Globus pallidus (tissue), 1 donor: ENCODE data around the gene CRYGA.

ENCODE experiments used
- DNase-seq: peaks from one replicate; pipeline ENCODE4 v3.0.0-alpha.2; 2015; ENCODE audit warnings: low spot score

Gene CRYGA

DNA sequence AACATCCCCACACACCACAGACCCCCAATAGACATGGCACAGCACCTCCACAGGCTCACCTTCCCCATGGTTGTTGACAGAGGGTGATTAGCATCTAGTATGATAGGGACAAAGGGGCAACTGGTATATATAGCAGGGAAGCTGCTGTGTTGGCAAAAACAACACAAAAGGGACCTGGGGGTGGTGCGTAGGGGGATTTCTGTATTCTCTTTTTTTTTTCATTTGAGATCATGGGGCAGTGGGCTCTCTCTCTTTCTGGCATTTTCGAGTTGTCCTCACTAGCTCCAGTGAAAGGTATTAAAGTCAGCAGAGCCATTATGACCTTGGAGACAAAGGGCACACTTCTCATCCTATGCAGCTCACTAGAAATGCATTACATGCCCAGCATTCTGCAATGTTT, at the start of gene CRYGA:
CRYGA (minus strand) TSS at position 101 of the 400 bp plus-strand sequence; CDS start at position 68, 33 bp downstream.
- no peak for DNase-seq

DNA sequence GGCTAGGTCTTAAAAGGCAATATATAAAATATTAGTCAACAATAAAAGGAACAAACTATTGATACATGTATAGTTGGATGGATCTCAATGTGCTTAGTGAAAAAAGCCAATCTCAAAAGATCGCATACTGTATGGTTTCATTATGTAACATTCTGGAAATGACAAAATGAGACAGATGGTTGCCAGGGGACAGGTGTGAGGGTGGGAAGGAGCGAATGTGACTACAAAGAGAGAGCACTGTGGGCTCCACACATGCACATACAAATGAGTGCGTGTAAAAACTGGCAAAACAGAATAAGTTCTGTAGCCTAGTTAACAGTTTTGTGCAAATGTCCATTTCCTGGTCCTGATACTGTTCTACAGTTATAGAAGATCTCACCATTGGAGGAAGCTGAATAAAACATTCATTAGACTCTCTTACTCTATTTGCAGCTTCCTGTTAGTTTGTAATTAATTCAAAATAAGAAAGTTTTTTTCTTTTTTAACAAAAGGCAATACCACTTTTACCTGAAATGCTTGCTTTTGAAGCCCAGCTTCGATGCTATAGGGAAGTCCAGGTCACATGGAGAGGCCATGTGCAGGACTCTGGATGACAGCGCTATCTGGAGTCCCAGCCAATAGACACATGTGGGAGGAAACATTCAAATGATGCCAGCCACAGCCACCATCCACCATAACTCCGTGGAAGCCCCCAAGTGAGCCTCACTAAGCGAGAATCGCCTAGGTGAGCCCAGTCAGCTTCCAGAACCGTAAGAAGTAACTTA, 47.5 kb upstream of the CRYGA start:
- DNase-seq: no peak

- no peak for DNase-seq
Measured at GRCh38 chr2:208208335-208209085, 45.1 kb upstream of the CRYGA start.

GRCh38 chr2:208207769-208208168, 44.4 kb upstream of the CRYGA start:
- DNase-seq: no peak

GRCh38 chr2:208204166-208204565, 40.8 kb upstream of the CRYGA start:
- DNase-seq: no peak

DNA sequence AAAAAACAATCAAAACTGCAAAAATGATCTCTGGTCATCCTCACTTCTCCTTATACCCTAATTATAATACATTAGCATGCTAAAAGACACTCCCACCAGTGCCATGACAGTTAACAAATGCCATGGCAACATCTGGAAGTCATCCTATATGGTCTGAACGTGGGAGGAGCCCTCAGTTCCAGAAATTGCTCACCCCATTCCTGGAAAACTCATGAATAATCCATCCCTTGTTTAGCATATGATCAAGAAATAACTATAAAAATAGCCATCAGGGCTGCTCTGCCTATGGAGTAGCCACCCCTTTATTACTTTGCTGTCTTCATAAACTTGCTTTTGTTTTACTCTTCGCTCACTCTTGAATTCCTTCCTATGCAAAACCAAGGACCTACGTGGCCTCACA, 32.1 kb upstream of the CRYGA start:
- no peak for DNase-seq

DNA sequence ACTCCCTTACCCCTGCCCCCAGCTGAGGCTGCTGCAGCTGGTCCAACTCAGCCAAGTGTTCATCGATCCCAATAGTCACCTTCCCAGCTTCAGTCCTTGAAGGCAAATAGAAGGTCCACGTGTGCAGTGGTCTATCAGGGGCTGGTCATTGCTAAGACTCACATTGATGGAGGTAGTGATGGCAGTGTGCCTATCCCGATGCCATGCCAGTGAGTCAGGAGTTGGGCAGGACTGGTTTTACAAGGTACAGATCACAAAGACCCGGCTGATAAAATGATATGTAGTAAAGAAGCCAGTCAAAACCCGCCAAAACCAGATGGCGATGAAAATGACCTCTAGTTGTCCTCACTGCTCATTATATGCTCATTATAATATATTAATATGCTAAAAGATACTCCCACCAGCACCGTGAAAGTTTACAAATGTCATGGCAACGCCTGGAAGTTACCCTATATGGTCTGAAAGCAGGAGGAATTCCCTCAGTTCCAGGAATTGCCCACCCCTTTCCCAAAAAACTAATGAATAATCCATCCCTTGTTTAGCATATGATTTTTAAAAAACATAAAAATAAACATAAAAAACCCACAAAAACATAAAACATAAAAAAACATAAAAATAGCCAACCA, 29.3 kb upstream of the CRYGA start:
- no peak for DNase-seq

GRCh38 chr2:208189810-208190503, 26.6 kb upstream of the CRYGA start, which contains the start of gene C2orf80:
C2orf80 (minus strand) TSS chr2:208190030; CDS start chr2:208186986, 3,044 bp downstream.
- no peak for DNase-seq

DNA sequence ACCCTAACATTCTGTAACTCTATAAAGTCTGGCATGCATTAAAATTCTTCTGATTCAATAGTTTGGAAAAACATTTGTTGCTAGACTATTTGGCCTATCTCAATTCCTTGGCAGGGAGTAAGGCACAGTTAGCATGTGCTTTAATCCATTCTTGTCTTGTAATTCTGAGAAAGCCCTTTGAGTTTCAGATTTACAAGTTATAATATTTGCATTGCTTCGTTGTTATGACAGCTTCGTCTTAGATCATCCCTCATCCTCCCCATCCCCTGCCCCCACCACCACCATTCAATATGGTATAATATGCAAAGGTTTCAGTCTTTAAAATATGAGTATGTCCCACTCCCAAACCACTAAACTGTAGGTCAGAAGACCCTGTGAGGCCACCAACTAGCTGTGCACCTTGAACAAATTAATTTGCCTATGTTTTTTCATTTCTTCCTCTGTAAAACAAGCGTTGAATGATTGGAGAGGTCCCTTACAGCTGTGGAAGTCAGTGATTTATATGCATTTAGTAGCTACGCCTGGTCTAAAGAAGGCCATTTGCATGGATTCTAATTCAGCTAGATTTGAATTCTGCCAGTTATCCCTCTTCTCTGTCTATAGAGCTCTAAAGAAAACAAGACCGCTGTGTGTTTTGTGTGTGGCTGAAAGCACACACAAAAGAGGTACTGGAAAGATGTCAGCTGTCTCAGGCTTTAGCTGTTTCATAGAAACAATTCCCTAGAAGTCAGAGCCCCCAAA, 25.9 kb upstream of the CRYGA start:
- DNase-seq: no peak

DNA sequence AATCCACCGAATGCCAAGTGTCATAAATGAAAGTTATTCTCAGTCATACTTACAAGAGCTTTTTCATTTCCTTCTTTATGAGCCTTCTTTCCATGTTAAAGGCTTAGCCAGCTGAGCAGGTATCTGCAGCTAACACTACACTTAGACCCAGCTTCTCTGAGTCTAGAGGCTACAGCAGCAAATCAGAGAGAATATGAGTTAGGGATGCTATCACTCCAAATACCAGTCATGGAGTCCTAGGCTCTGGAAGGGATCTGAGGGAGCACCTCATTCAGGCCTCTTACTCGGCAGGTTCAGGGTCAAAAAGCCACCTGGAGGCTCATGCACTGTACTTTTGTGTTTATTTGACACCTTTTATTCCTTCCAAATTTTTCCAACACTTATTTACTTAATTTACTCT, 23.5 kb upstream of the CRYGA start:
- no peak for DNase-seq

GRCh38 chr2:208186465-208186864, 23.1 kb upstream of the CRYGA start:
- no peak for DNase-seq

GRCh38 chr2:208183972-208184705, 20.8 kb upstream of the CRYGA start:
- no peak for DNase-seq

DNA sequence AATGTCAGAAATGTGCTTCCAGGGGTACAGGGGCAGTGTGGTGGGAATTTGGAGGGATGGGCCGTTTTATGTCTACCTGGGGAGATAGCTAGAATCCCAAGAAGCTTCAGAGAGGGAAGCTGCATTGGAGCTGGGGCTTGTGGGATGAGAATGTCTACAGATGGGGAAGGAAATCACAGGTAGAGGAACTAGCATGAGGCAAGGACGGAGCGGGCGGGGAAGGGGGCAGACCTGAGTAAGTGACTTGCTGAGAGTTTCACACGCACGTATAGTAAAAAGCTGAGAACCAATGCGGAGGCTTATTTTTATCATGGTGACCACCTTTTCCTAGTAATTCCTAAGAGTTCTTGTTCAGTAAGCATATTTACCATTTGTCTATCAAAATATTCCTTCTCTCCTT, 20.1 kb upstream of the CRYGA start:
- no peak for DNase-seq

DNA sequence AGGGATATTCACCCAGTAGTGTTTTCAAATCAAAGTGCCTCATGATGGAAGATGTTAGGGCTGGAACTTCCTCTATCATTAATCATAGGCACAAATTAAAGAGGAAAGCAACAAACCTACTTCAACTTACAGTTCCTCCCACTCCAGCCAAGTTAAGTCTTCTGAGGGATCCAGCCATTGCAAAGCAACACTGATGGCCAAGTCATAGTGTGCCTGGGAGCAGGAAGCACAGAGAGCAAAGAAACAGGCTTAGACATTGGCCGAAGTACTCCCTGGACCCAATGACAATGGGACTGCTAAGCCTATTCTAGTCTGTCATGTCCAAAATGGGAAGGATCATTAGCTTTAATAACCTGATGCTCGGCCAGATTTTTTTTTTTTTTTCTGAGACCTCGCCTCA, 19.4 kb upstream of the CRYGA start:
- no peak for DNase-seq

GRCh38 chr2:208179028-208179609, 15.7 kb upstream of the CRYGA start:
- DNase-seq: no peak

DNA sequence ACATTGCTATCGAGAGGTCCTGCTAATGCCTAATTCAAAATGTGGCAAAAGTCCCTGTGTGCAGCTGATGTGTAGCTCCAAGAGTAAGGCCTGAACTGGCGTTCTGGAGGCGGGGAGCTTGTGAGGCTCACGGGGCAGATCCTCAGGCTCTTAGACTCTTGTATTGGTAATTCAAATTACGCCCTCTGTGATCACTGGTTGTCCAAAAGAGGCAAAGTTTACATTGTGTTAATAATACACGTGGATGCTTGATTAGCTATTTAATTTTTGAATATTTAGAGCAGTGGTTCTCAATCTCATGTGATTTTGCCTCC, 12.4 kb upstream of the CRYGA start:
- DNase-seq: no peak

DNA sequence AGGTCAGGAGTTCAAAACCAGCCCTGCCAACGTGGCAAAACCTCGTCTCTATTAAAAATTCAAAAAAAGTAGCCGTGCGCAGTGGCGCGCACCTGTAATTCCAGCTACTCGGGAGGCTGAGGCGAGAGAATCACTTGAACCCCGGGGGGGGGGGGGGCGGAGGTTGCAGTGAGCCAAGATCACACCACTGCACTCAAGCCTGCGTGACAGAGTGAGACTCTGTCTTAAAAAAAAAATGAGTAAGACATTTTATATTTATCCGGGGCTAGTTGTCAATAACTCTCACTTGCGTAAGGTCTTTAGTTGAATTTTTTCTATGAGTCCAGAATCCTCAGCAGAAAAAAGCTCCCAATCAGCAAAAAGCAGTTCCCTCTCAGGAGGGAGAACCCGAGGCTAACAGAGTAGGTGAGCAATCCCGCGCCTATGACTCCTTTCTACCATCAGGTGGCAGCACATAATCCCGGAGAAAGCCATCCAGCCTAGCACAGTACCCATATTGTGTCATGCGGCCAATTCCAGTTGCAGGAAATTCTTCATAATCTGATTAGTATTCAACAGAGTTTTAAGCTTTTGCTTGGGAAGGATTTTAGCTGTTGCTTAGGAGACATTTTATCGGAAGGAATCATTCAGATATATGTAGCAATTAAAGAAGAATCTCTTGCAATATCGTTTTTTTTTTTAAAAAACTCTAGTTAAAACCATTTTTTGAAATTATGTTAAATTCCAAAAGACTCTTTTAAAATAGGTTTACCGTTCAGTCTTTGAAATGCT, 11.9 kb upstream of the CRYGA start:
- peak; percentile 84 for DNase-seq

DNA sequence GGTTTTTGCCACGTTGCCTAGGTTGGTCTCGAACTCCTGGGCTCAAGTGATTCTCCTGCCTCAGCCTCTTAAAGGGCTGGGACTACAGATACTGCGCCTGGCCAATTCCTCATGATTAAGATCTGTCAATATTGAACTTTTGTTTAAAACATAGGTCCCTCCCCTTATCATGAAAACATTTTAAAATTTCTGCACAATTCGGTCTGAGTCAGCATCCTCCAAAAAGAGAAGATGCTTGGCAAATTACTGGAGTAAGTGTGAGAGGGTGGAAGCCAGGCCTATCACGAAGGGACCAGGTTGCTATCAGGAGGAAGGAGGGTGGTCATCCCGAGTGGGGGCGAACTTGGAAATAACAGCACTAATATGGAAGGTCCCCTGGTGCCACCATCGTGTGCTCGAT, 10.8 kb upstream of the CRYGA start:
- no peak for DNase-seq

DNA sequence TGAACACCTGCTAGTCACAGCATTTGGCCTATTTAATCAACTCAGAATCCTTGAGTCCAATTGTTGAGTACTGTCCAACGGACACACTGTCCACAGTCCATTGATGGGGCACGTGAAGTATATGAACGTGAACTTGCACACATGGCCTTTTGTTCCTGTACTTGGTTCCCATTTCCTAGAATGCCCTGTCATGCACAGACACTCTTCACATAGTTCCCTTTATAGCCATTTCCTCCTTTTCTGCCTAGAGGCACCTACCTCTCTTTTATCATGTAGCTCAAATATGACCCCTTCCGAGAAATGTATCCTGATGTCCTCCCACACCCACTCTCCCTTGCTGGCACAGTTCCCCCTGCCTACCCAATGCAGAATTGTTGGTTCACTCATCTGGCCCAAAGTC, 8.7 kb upstream of the CRYGA start:
- no peak for DNase-seq
